ENCODE results near the gene RRP8.
A peak's percentile ranks its signal among the peaks of the same experiment; 100 is the strongest.

Gene RRP8

GRCh38 chr11:6616596-6617250 lies 13.3 kb upstream of the RRP8 start:
- DNase-seq = no peak

- no peak for DNase-seq
These were observed 12.6 kb upstream of the RRP8 start for GRCh38 chr11:6615882-6616585.

GRCh38 chr11:6615046-6615445 lies 11.6 kb upstream of the RRP8 start:
- DNase-seq = no peak

GRCh38 chr11:6614446-6614845 lies 11.0 kb upstream of the RRP8 start:
- no peak for DNase-seq

- DNase-seq = no peak
These were observed 10.1 kb upstream of the RRP8 start for GRCh38 chr11:6613496-6613895.

- DNase-seq = peak; percentile 94
These were observed 9.0 kb upstream of the RRP8 start, which contains the start of gene TAF10 for GRCh38 chr11:6612213-6613041. Gene TAF10, minus strand, starts transcription at chr11:6612216. Its CDS starts 27 bp downstream, at chr11:6612189.

GRCh38 chr11:6611963-6612212 lies 8.5 kb upstream of the RRP8 start:
- no peak for DNase-seq

GRCh38 chr11:6611092-6611962 lies 7.9 kb upstream of the RRP8 start:
- no peak for DNase-seq

- no peak for DNase-seq
These were observed 7.2 kb upstream of the RRP8 start for GRCh38 chr11:6610591-6610990.

GRCh38 chr11:6609502-6610015 lies 6.1 kb upstream of the RRP8 start:
- DNase-seq = no peak

- no peak for DNase-seq
These were observed 5.5 kb upstream of the RRP8 start for GRCh38 chr11:6608726-6609501.

GRCh38 chr11:6608011-6608410 lies 4.6 kb upstream of the RRP8 start:
- DNase-seq = no peak

- DNase-seq = no peak
These were observed 3.9 kb upstream of the RRP8 start for GRCh38 chr11:6607190-6607795.

GRCh38 chr11:6606471-6607189 lies 3.2 kb upstream of the RRP8 start:
- DNase-seq = peak; percentile 63

- DNase-seq = no peak
These were observed 1.4 kb upstream of the RRP8 start for GRCh38 chr11:6604790-6605189.

- DNase-seq = peak; percentile 53
These were observed 738 bp upstream of the RRP8 start for GRCh38 chr11:6604081-6604626.

GRCh38 chr11:6602096-6602940 lies 1.1 kb downstream of the RRP8 start:
- no peak for DNase-seq

- DNase-seq = no peak
These were observed 2.4 kb downstream of the RRP8 start for GRCh38 chr11:6601041-6601461.

- DNase-seq = no peak
These were observed 3.5 kb downstream of the RRP8 start for GRCh38 chr11:6599881-6600390.

All from GDM1 (cell line).